ENCODE results near the gene STAP2.

- TF ChIP-seq CTCF (IDR thresholded peaks at IDR 0.05): no peak
- no peak for TF ChIP-seq POLR2A (IDR thresholded peaks at IDR 0.05)
Measured at GRCh38 chr19:4346020-4346383, 7.4 kb upstream of the STAP2 start.
